ENCODE data around the gene NPR1.

- TF ChIP-seq, protein P1, sequence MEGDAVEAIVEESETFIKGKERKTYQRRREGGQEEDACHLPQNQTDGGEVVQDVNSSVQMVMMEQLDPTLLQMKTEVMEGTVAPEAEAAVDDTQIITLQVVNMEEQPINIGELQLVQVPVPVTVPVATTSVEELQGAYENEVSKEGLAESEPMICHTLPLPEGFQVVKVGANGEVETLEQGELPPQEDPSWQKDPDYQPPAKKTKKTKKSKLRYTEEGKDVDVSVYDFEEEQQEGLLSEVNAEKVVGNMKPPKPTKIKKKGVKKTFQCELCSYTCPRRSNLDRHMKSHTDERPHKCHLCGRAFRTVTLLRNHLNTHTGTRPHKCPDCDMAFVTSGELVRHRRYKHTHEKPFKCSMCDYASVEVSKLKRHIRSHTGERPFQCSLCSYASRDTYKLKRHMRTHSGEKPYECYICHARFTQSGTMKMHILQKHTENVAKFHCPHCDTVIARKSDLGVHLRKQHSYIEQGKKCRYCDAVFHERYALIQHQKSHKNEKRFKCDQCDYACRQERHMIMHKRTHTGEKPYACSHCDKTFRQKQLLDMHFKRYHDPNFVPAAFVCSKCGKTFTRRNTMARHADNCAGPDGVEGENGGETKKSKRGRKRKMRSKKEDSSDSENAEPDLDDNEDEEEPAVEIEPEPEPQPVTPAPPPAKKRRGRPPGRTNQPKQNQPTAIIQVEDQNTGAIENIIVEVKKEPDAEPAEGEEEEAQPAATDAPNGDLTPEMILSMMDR (IDR thresholded peaks at IDR 0.05): no peak
- TF ChIP-seq POLR2A (IDR thresholded peaks at IDR 0.05) (no peak), POLR2AphosphoS5 (IDR thresholded peaks at IDR 0.05) (no peak)
Measured at GRCh38 chr1:153631047-153632022, 47.2 kb upstream of the NPR1 start.
